Retinal pigment epithelial cell (primary cell): ENCODE results near the gene NECTIN1.

Experiments
- DNase-seq: peaks from one replicate; pipeline ENCODE4 v3.0.0-alpha.2; 2010; ENCODE audit warnings: low read depth
- H3K4me3 ChIP-seq: 2 replicates; pipeline ENCODE4 v1.5.1; 2011; ENCODE audit warnings: mild to moderate bottlenecking, low read length, control low read depth, moderate library complexity
- CTCF ChIP-seq: conservative IDR thresholded peaks from 2 replicates; pipeline ENCODE4 v1.5.1; 2011; ENCODE audit warnings: low read depth, low read length, control low read depth, inconsistent platforms

NECTIN1 gene

GRCh38 chr11:119772641-119773415 lies 43.8 kb upstream of the NECTIN1 start:
- DNase-seq, result no peak
- TF ChIP-seq CTCF, result no peak
- no peak overlapping the region for H3K4me3 ChIP-seq

DNA sequence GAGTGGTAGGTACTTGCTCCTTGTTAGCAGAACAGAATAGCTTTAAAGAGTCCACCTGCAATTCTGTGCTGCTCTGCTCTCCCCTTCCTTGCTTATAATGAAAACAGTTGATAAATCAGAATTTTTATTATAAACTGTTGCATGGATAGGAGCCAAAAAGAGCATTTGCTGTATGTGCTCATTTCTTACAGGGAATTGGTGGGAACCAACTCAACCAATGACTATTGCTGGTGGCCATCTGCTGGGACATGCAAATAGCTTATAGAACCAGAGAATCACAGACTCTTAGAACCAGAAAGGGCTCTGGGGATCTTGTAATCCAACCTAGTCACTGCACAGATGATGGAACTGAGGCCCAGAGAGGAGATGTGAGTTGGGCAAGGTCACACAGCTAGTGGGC lies 43.1 kb upstream of the NECTIN1 start:
- no peak overlapping the region for H3K4me3 ChIP-seq
- TF ChIP-seq CTCF, result no peak
- no peak for DNase-seq

DNA sequence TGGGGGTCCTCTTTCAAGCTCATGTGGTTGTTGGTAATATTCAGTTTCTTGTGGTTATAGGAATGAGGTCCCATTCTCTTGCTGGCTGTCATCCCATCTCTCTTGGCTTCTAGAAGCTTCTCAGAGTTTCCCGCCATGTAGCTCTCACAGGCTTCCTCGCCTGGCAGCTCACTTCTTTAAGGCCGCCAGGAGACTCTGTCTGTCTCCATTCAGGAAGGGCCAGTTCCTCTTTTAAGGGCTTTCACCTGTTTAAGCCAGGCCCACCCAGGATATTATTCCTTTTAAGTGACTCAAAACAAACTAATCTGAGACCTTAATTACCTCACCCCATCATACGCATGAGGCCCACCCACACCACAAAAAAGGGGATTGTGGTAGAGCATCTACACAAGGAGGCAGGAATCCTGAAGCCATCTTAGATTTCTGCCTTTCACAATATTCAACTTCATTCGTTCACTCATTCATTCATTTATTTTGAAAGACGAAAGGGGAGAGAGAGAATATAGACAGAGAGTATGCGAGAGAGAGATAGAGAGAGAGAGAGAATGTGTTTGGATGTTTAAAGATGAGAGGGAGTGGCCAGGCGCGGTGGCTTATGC lies 42.3 kb upstream of the NECTIN1 start:
- no peak for TF ChIP-seq CTCF
- H3K4me3 ChIP-seq, result no peak overlapping the region
- DNase-seq, result no peak

DNA sequence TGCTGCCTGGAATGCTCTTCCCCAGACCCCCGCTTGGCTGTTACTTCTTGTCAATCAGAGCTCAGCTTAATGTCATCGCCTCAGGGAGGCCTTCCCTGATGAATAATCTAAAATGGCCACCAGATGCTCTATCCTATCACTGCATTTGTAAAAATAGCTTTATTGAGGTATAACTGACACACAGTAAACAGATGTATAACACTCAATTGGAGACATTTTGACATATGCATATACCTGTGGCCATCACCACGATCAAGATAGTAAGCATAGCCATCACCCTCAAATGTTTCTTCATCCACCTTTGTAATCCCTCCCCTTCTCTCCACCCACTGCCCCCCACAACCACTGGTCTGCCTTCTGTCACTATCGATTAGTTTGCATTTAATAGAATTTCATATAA lies 36.6 kb upstream of the NECTIN1 start:
- TF ChIP-seq CTCF, result no peak
- DNase-seq, result no peak
- no peak overlapping the region for H3K4me3 ChIP-seq

- no peak for TF ChIP-seq CTCF
Observed at GRCh38 chr11:119764108-119764868, 35.3 kb upstream of the NECTIN1 start.

DNA sequence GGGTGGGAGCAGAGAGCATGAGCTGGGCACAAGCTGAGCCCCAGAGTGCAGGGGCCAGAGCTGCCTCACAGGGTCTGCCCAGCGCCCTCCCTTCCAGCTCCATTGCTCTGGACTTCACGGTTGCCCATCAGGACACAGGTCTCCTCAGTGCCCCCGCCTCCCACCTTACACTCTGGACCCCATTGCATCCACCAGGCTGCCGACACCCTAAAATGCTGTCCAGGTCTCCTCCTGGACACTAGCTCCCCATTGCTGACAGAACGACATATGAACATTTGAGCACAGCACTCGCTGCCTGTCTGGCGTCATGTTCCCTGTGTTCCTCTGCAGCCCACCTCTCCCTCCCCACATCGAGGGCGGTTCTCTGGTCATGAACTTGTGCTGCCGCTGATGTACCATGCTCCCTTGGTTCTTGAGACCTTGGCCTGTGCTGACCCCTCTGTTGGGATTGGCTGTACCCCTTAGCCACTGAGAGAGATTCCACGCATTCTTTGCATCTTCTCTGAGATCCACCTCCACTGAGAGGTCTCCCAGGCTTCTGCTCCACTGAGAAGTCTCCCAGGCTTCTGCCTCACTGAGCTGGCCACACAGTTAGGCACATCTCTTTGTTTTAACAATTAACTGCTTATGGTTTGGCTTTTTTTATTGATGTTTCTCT lies 34.2 kb upstream of the NECTIN1 start:
- DNase-seq, result no peak
- TF ChIP-seq CTCF, result no peak
- no peak overlapping the region for H3K4me3 ChIP-seq

More at GRCh38 chr11:119764108-119764868, 35.3 kb upstream of the NECTIN1 start:
- no peak overlapping the region for H3K4me3 ChIP-seq
- DNase-seq, result peak; percentile 45
